ENCODE measurements around the gene CDH5.
"Not testable (repeated sequence)": the region's sequence is repeated elsewhere in the genome, so short reads cannot be mapped to it uniquely, and the experiment has no call there.

The CDH5 gene

GRCh38 chr16:66440970-66441369 is 74.5 kb downstream of the CDH5 start:
- DNase-seq, result no peak

GRCh38 chr16:66441586-66442375 is 75.3 kb downstream of the CDH5 start:
- no peak for DNase-seq

- DNase-seq, result no peak
Observed at GRCh38 chr16:66442502-66443268, 76.2 kb downstream of the CDH5 start.

GRCh38 chr16:66443269-66443652 is 76.8 kb downstream of the CDH5 start:
- DNase-seq, result no peak

- DNase-seq, result no peak
Observed at GRCh38 chr16:66444049-66444481, 77.6 kb downstream of the CDH5 start.

GRCh38 chr16:66446737-66447136 is 80.2 kb downstream of the CDH5 start:
- DNase-seq, result no peak

- DNase-seq, result no peak
Observed at GRCh38 chr16:66447491-66447890, 81.0 kb downstream of the CDH5 start.

- no peak for DNase-seq
Observed at GRCh38 chr16:66451548-66451947, 85.1 kb downstream of the CDH5 start.

- DNase-seq, result not testable (repeated sequence)
Observed at GRCh38 chr16:66453230-66453629, 86.7 kb downstream of the CDH5 start.
